CD4-positive, CD25-positive, alpha-beta regulatory T cell (primary cell): ENCODE measurements around the gene STH. TPM values are rescaled to one million over a fixed set of nuclear protein-coding genes. Genes with fewer than 3 reads are reported as not detected.

Experiments
- ATAC-seq, 2 donors: fragments of 150-1000 bp; cut with Tn5 transposase; one replicate each; pipeline ENCODE4 v1.10.0; 2021; ENCODE audit warnings: low read depth in 2 of 2, moderate number of reproducible peaks in 2 of 2, moderate library complexity in 1 of 2
- DNase-seq, 3 donors: peaks; one replicate each; pipeline versions ENCODE4 v3.0.0 to v3.0.0-alpha.2; 2012 to 2022; ENCODE audit warnings: mixed read lengths in 1 of 3
- H3K27ac ChIP-seq: one replicate; pipeline ENCODE4 v1.7.0; 2013; ENCODE audit warnings: mild to moderate bottlenecking, low read length; ENCODE audit not compliant: insufficient read depth, poor library complexity, severe bottlenecking
- H3K27me3 ChIP-seq: one replicate; pipeline ENCODE4 v1.7.0; 2013; ENCODE audit warnings: low read length; ENCODE audit not compliant: control insufficient read depth, insufficient read depth
- H3K36me3 ChIP-seq: one replicate; pipeline ENCODE4 v1.7.0; 2013; ENCODE audit warnings: mild to moderate bottlenecking, low read length, moderate library complexity; ENCODE audit not compliant: control insufficient read depth, insufficient read depth
- H3K4me1 ChIP-seq: 2 replicates; pipeline ENCODE4 v1.7.0; 2013; ENCODE audit warnings: mild to moderate bottlenecking, low read length; ENCODE audit not compliant: insufficient read depth, control insufficient read depth, poor library complexity, severe bottlenecking
- H3K4me3 ChIP-seq: one replicate; pipeline ENCODE4 v1.7.0; 2013; ENCODE audit warnings: low read depth, mild to moderate bottlenecking, low read length, moderate library complexity
- H3K9me3 ChIP-seq, 2 experiments: 1 replicate in 1 of 2; 2 replicates in 1 of 2; pipeline ENCODE4 v1.7.0; 2013; ENCODE audit warnings: low read length in 2 of 2, mild to moderate bottlenecking in 1 of 2, moderate library complexity in 1 of 2; ENCODE audit not compliant: control insufficient read depth in 2 of 2
- H3K27ac Mint-ChIP-seq, 3 donors: one replicate each; pipeline ENCODE4 v1.8.0; 2020 to 2022; ENCODE audit warnings: mild to moderate bottlenecking in 3 of 3, mixed read lengths in 3 of 3, moderate library complexity in 2 of 3
- H3K27me3 Mint-ChIP-seq: one replicate; pipeline ENCODE4 v1.8.0; 2022; ENCODE audit warnings: mild to moderate bottlenecking, mixed read lengths
- H3K36me3 Mint-ChIP-seq: one replicate; pipeline ENCODE4 v1.8.0; 2020; ENCODE audit warnings: mixed read lengths
- H3K4me1 Mint-ChIP-seq, 4 donors: one replicate each; pipeline ENCODE4 v1.8.0; 2020 to 2022; ENCODE audit warnings: mixed read lengths in 4 of 4, mild to moderate bottlenecking in 1 of 4
- H3K4me3 Mint-ChIP-seq, 4 donors: one replicate each; pipeline ENCODE4 v1.8.0; 2020 to 2022; ENCODE audit warnings: mild to moderate bottlenecking in 4 of 4, mixed read lengths in 4 of 4, moderate library complexity in 3 of 4
- H3K9me3 Mint-ChIP-seq, 7 donors: one replicate each; pipeline ENCODE4 v1.8.0; 2020 to 2022; ENCODE audit warnings: mixed read lengths in 7 of 7, mild to moderate bottlenecking in 3 of 7, moderate library complexity in 2 of 7
- polyA plus RNA-seq, 4 donors: library from polyadenylated mRNA; unstranded; fragments of 300-500 nt; fragmentation: Illumina TruSeq; gene quantifications; one replicate each; pipeline ENCODE4 v1.2.3, GENCODE V29; 2021
- total RNA-seq: library from RNA; stranded (reverse); gene quantifications from one replicate; pipeline ENCODE4 v1.2.3, GENCODE V29; 2022

Gene STH
- total and polyA plus RNA-seq, 5 donors from 2014 or later = not detected

- H3K27ac Mint-ChIP-seq = no peak overlapping the region
- H3K4me3 Mint-ChIP-seq = no peak overlapping the region
- peaks cover 25% of the 10 kb centered on the region for H3K27me3 Mint-ChIP-seq
- H3K9me3 ChIP-seq = no peaks in the 10 kb centered on the region
- H3K36me3 Mint-ChIP-seq = no peaks in the 10 kb centered on the region
- H3K4me1 ChIP-seq = no peaks in the 10 kb centered on the region
- no peaks in the 10 kb centered on the region for H3K36me3 ChIP-seq
- DNase-seq (no peak), ATAC-seq (no peak)
- H3K27ac ChIP-seq = no peak overlapping the region
- no peak overlapping the region for H3K4me3 ChIP-seq
- no peaks in the 10 kb centered on the region for H3K4me1 Mint-ChIP-seq
- no peaks in the 10 kb centered on the region for H3K9me3 Mint-ChIP-seq
- H3K27me3 ChIP-seq = no peaks in the 10 kb centered on the region
These were observed 36.7 kb upstream of the STH start for GRCh38 chr17:45962221-45962972.

- Mint-ChIP-seq H3K4me3 (no peak overlapping the region), H3K27ac (no peak overlapping the region), H3K27me3 (peaks cover 27% of the 10 kb centered on the region), H3K4me1 (no peaks in the 10 kb centered on the region), H3K36me3 (no peaks in the 10 kb centered on the region), H3K9me3 (no peaks in the 10 kb centered on the region)
- H3K9me3 ChIP-seq = no peaks in the 10 kb centered on the region
- DNase-seq (no peak), ATAC-seq (no peak)
- H3K4me1 ChIP-seq = no peaks in the 10 kb centered on the region
- H3K27ac ChIP-seq = no peak overlapping the region
- no peaks in the 10 kb centered on the region for H3K27me3 ChIP-seq
- no peak overlapping the region for H3K4me3 ChIP-seq
- no peaks in the 10 kb centered on the region for H3K36me3 ChIP-seq
These were observed 35.8 kb upstream of the STH start for GRCh38 chr17:45963283-45963682.

GRCh38 chr17:45963889-45964288 is 35.2 kb upstream of the STH start:
- H3K4me1 Mint-ChIP-seq = no peaks in the 10 kb centered on the region

GRCh38 chr17:45964634-45965033 is 34.4 kb upstream of the STH start:
- Mint-ChIP-seq H3K4me1 (no peaks in the 10 kb centered on the region), H3K36me3 (peaks cover 1% of the 10 kb centered on the region), H3K27me3 (peaks cover 27% of the 10 kb centered on the region), H3K27ac (no peak overlapping the region), H3K4me3 (no peak overlapping the region), H3K9me3 (peaks cover 0 to 1% (median 0%) of the 10 kb centered on the region in 7 donors)
- H3K27ac ChIP-seq = no peak overlapping the region
- DNase-seq (no peak), ATAC-seq (no peak)
- H3K36me3 ChIP-seq = no peaks in the 10 kb centered on the region
- no peaks in the 10 kb centered on the region for H3K9me3 ChIP-seq
- H3K4me3 ChIP-seq = no peak overlapping the region
- peaks cover 5% of the 10 kb centered on the region for H3K27me3 ChIP-seq
- no peaks in the 10 kb centered on the region for H3K4me1 ChIP-seq

More at GRCh38 chr17:45963889-45964288, 35.2 kb upstream of the STH start:
- ATAC-seq (no peak), DNase-seq (no peak)
- Histone ChIP-seq H3K36me3 (no peaks in the 10 kb centered on the region), H3K4me1 (no peaks in the 10 kb centered on the region), H3K27me3 (peaks cover 1% of the 10 kb centered on the region), H3K9me3 (no peaks in the 10 kb centered on the region), H3K4me3 (no peak overlapping the region), H3K27ac (no peak overlapping the region)
- H3K27me3 Mint-ChIP-seq = peaks cover 27% of the 10 kb centered on the region
- H3K36me3 Mint-ChIP-seq = no peaks in the 10 kb centered on the region
- no peaks in the 10 kb centered on the region for H3K9me3 Mint-ChIP-seq
- H3K4me3 Mint-ChIP-seq = no peak overlapping the region
- H3K27ac Mint-ChIP-seq = no peak overlapping the region

- ATAC-seq = no peak
These were observed 33.2 kb upstream of the STH start for GRCh38 chr17:45965812-45966211.

GRCh38 chr17:45966606-45967280 is 32.3 kb upstream of the STH start:
- Histone ChIP-seq H3K27me3 (peaks cover 6% of the 10 kb centered on the region), H3K36me3 (no peaks in the 10 kb centered on the region), H3K27ac (no peak overlapping the region), H3K9me3 (no peaks in the 10 kb centered on the region), H3K4me1 (no peaks in the 10 kb centered on the region), H3K4me3 (no peak overlapping the region)
- Mint-ChIP-seq H3K4me1 (no peaks in the 10 kb centered on the region), H3K27ac (no peak overlapping the region), H3K36me3 (peaks cover 5% of the 10 kb centered on the region), H3K27me3 (peaks cover 27% of the 10 kb centered on the region), H3K9me3 (peaks cover 0 to 3% (median 0%) of the 10 kb centered on the region in 7 donors), H3K4me3 (no peak overlapping the region)
- DNase-seq (no peak), ATAC-seq (no peak)

More at GRCh38 chr17:45965812-45966211, 33.2 kb upstream of the STH start:
- H3K4me3 Mint-ChIP-seq = no peak overlapping the region
- no peaks in the 10 kb centered on the region for H3K4me1 Mint-ChIP-seq
- no peak overlapping the region for H3K27ac Mint-ChIP-seq
- H3K9me3 Mint-ChIP-seq = peaks cover 0 to 3% (median 0%) of the 10 kb centered on the region in 7 donors
- Histone ChIP-seq H3K27me3 (peaks cover 6% of the 10 kb centered on the region), H3K36me3 (no peaks in the 10 kb centered on the region), H3K27ac (no peak overlapping the region), H3K4me3 (no peak overlapping the region), H3K9me3 (no peaks in the 10 kb centered on the region), H3K4me1 (no peaks in the 10 kb centered on the region)
- H3K36me3 Mint-ChIP-seq = peaks cover 5% of the 10 kb centered on the region
- no peak for DNase-seq
- peaks cover 27% of the 10 kb centered on the region for H3K27me3 Mint-ChIP-seq

GRCh38 chr17:45967378-45967777 is 31.7 kb upstream of the STH start:
- H3K27me3 Mint-ChIP-seq = peaks cover 27% of the 10 kb centered on the region
- DNase-seq (no peak), ATAC-seq (no peak)
- Histone ChIP-seq H3K9me3 (no peaks in the 10 kb centered on the region), H3K36me3 (no peaks in the 10 kb centered on the region), H3K27ac (no peak overlapping the region), H3K27me3 (peaks cover 6% of the 10 kb centered on the region), H3K4me1 (no peaks in the 10 kb centered on the region), H3K4me3 (no peak overlapping the region)
- no peak overlapping the region for H3K27ac Mint-ChIP-seq
- H3K9me3 Mint-ChIP-seq = peaks cover 0 to 3% (median 2%) of the 10 kb centered on the region in 7 donors
- H3K36me3 Mint-ChIP-seq = peaks cover 5% of the 10 kb centered on the region
- no peak overlapping the region for H3K4me3 Mint-ChIP-seq
- H3K4me1 Mint-ChIP-seq = no peaks in the 10 kb centered on the region
